CD4-positive, alpha-beta T cell (primary cell): Measurements from ENCODE around the gene GNAZ. TPM values are rescaled to one million over a fixed set of nuclear protein-coding genes. Genes with fewer than 3 reads are reported as not detected.

ENCODE experiments used
- ATAC-seq: fragments of 200-7000 bp; cut with Tn5 transposase; one replicate; pipeline ENCODE4 v1.10.0; 2022; ENCODE audit warnings: mild to moderate bottlenecking; ENCODE audit not compliant: poor library complexity
- CTCF ChIA-PET: fragments of 350-600 bp; sonication (Branson Sonifier 250); formaldehyde crosslinking; loops from one replicate; lab custom pipeline; 2021; ENCODE audit warnings: antibody characterized with exemption, inconsistent platforms; lab: Charles Lee
- POLR2A ChIA-PET: fragments of 350-600 bp; sonication (Branson Sonifier 250); formaldehyde crosslinking; loops from one replicate; lab custom pipeline; 2021; ENCODE audit warnings: antibody characterized with exemption, inconsistent platforms; lab: Charles Lee
- DNase-seq, 14 experiments: peaks; one replicate each; pipeline ENCODE4 v3.0.0-alpha.2; 2013 to 2020; ENCODE audit warnings: mixed read lengths in 2 of 14
- H3K27ac ChIP-seq, 2 donors: one replicate each; pipeline versions ENCODE4 v1.5.1 to v1.7.0; 2013; ENCODE audit warnings: low read length in 2 of 2, low read depth in 1 of 2, mild to moderate bottlenecking in 1 of 2
- H3K27me3 ChIP-seq, 2 experiments: 1 replicate in 1 of 2; 2 replicates in 1 of 2; pipeline versions ENCODE4 v1.6.1 to v1.7.0; 2013; ENCODE audit warnings: low read length in 2 of 2, control low read depth in 1 of 2, mild to moderate bottlenecking in 1 of 2, moderate library complexity in 1 of 2; ENCODE audit not compliant: insufficient read depth in 2 of 2, control insufficient read depth in 1 of 2
- H3K36me3 ChIP-seq: one replicate; pipeline ENCODE4 v1.6.1; 2013; ENCODE audit warnings: low read length, control low read depth; ENCODE audit not compliant: insufficient read depth
- H3K4me1 ChIP-seq: one replicate; pipeline ENCODE4 v1.6.1; 2013; ENCODE audit warnings: low read length, control low read depth; ENCODE audit not compliant: insufficient read depth
- H3K4me3 ChIP-seq: one replicate; pipeline ENCODE4 v1.5.1; 2013; ENCODE audit warnings: mild to moderate bottlenecking, low read length, moderate library complexity
- H3K9me3 ChIP-seq, 2 experiments: 1 replicate in 1 of 2; 2 replicates in 1 of 2; pipeline versions ENCODE4 v1.6.1 to v1.7.0; 2013; ENCODE audit warnings: low read length in 2 of 2, mild to moderate bottlenecking in 2 of 2, control low read depth in 1 of 2, moderate library complexity in 1 of 2; ENCODE audit not compliant: control insufficient read depth in 1 of 2, insufficient read depth in 1 of 2
- H3K27ac Mint-ChIP-seq: one replicate; pipeline ENCODE4 v1.8.0; 2020; ENCODE audit warnings: mixed read lengths
- H3K27me3 Mint-ChIP-seq: one replicate; pipeline ENCODE4 v1.8.0; 2021; ENCODE audit warnings: mixed read lengths
- H3K36me3 Mint-ChIP-seq: one replicate; pipeline ENCODE4 v1.8.0; 2021; ENCODE audit warnings: low read depth, mixed read lengths
- H3K4me1 Mint-ChIP-seq: one replicate; pipeline ENCODE4 v1.8.0; 2021; ENCODE audit warnings: low read depth, mixed read lengths
- H3K4me3 Mint-ChIP-seq: one replicate; pipeline ENCODE4 v1.8.0; 2020; ENCODE audit warnings: mild to moderate bottlenecking, mixed read lengths
- H3K9me3 Mint-ChIP-seq: one replicate; pipeline ENCODE4 v1.8.0; 2020; ENCODE audit warnings: mixed read lengths
- intact Hi-C, 2 experiments: fragments of 100-400 bp; cut with DNase I in 1 of 2; cut with micrococcal nuclease in 1 of 2; formaldehyde crosslinking; loops; one replicate each; pipeline versions ENCODE4 v1.15.1 to v1.9.0; 2023 to 2025; cut with DNase I, micrococcal nuclease
- total RNA-seq, 174 experiments: library from RNA in 2 of 174; stranded (reverse) in 2 of 174; gene quantifications; one replicate each; pipeline ENCODE4 v1.2.3 and lab custom pipeline; 2021 to 2026
- TF ChIP-seq, protein P1 (sequence below): fragments of 200-600 bp; IDR thresholded peaks from one replicate; pipeline ENCODE4 v1.8.0; 2022; ENCODE audit warnings: antibody characterized with exemption, mild to moderate bottlenecking

The GNAZ gene
- total RNA-seq, 2 experiments from 2014 or later: 0.20 to 0.38 TPM

DNA sequence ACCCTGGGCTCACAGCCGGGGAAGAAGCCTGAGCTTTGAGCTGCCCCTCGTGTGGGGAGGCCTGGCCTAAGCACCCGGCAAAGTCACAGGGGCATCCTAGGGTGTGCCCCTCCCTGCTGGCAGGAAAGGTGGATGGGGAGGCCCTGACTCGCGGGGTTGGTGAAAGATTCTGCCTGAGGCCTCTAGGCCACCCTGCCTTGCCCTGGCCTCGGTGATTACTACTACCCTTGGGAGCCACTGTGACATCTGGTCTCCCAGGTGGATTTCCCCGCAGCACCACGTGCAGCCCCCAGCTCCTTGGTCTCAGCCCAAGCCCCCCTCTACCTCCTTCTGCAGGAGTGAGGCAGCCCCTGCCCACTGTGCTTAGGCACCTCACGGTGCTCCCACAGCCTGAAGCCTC, 23.9 kb downstream of the GNAZ start:
- Mint-ChIP-seq H3K36me3 (no peaks in the 10 kb centered on the region), H3K4me3 (no peak overlapping the region), H3K27ac (no peak overlapping the region), H3K9me3 (no peaks in the 10 kb centered on the region), H3K27me3 (no peaks in the 10 kb centered on the region), H3K4me1 (no peaks in the 10 kb centered on the region)
- H3K27ac ChIP-seq: no peak overlapping the region
- no peak overlapping the region for H3K4me3 ChIP-seq
- intact Hi-C loops: no loop called here
- no peaks in the 10 kb centered on the region for H3K27me3 ChIP-seq
- TF ChIP-seq, protein P1, sequence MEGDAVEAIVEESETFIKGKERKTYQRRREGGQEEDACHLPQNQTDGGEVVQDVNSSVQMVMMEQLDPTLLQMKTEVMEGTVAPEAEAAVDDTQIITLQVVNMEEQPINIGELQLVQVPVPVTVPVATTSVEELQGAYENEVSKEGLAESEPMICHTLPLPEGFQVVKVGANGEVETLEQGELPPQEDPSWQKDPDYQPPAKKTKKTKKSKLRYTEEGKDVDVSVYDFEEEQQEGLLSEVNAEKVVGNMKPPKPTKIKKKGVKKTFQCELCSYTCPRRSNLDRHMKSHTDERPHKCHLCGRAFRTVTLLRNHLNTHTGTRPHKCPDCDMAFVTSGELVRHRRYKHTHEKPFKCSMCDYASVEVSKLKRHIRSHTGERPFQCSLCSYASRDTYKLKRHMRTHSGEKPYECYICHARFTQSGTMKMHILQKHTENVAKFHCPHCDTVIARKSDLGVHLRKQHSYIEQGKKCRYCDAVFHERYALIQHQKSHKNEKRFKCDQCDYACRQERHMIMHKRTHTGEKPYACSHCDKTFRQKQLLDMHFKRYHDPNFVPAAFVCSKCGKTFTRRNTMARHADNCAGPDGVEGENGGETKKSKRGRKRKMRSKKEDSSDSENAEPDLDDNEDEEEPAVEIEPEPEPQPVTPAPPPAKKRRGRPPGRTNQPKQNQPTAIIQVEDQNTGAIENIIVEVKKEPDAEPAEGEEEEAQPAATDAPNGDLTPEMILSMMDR: no peak
- H3K4me1 ChIP-seq: no peaks in the 10 kb centered on the region
- no peak for DNase-seq
- ATAC-seq: no peak
- POLR2A ChIA-PET: no interaction called here
- no peaks in the 10 kb centered on the region for H3K36me3 ChIP-seq
- H3K9me3 ChIP-seq: no peaks in the 10 kb centered on the region
- CTCF ChIA-PET: no interaction called here

DNA sequence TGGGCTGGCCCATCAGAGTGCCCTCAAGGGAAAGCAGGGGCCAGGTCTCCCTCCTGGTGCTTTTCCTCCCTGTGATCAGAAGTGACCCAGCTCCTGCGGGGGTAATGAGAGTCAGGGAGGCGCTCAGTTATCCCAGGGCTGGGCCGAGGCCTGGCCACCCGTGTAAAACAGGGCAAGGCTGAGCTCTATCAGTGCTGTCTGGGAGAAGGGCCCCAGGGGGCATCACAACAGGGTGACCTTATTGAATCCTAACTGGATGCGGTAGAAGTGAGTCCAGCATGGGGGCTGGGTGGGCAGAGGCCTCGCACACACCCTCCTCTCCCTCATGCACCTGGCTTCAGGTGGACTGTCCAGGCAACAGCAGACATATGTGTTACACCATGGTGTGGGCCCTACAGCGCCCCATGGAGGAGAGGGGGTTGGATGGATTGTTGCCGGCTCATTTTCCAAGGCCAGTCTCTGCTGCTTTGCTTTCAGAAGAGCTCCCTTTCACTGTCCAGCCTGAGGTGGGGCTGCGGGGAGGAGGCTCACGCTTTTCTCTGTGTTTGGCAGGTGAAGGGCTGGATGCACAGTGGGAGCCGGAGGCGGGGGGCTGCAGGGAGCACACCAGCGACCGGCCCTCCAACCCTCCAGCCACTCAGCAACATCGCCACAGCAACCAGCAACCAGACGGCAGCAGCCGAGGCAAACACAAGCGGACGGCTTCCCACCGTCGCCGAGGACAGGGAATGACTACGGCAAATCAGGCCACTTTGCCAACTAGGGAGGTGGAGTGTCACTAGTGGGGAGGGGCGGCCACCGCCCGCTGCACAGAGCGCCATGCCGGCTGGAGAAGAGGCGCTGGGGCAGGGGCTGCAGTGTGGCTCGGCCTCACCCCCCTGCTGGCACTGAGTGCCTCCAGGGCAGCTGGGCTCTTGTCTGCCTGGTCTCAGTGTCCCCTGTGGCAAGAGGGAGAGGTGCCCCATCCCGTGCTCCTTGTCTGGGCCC, 24.7 kb downstream of the GNAZ start:
- Histone ChIP-seq H3K4me3 (no peak overlapping the region), H3K27ac (no peak overlapping the region), H3K27me3 (no peaks in the 10 kb centered on the region), H3K36me3 (no peaks in the 10 kb centered on the region), H3K4me1 (no peaks in the 10 kb centered on the region), H3K9me3 (no peaks in the 10 kb centered on the region)
- ATAC-seq (no peak), DNase-seq (no peak)
- Mint-ChIP-seq H3K27ac (no peak overlapping the region), H3K9me3 (no peaks in the 10 kb centered on the region), H3K27me3 (no peaks in the 10 kb centered on the region), H3K36me3 (no peaks in the 10 kb centered on the region), H3K4me3 (no peak overlapping the region), H3K4me1 (no peaks in the 10 kb centered on the region)
- POLR2A ChIA-PET: no interaction called here
- CTCF ChIA-PET: no interaction called here
- intact Hi-C loops: no loop called here
- TF ChIP-seq, protein P1: no peak

DNA sequence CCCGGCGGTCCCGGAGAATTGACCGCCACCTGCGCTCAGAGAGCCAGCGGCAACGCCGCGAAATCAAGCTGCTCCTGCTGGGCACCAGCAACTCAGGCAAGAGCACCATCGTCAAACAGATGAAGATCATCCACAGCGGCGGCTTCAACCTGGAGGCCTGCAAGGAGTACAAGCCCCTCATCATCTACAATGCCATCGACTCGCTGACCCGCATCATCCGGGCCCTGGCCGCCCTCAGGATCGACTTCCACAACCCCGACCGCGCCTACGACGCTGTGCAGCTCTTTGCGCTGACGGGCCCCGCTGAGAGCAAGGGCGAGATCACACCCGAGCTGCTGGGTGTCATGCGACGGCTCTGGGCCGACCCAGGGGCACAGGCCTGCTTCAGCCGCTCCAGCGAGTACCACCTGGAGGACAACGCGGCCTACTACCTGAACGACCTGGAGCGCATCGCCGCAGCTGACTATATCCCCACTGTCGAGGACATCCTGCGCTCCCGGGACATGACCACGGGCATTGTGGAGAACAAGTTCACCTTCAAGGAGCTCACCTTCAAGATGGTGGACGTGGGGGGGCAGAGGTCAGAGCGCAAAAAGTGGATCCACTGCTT, 25.5 kb downstream of the GNAZ start:
- H3K4me3 Mint-ChIP-seq: no peak overlapping the region
- no peak overlapping the region for H3K27ac Mint-ChIP-seq
- no peaks in the 10 kb centered on the region for H3K4me1 ChIP-seq
- no peaks in the 10 kb centered on the region for H3K9me3 Mint-ChIP-seq
- TF ChIP-seq, protein P1: no peak
- no peak for DNase-seq
- H3K36me3 ChIP-seq: no peaks in the 10 kb centered on the region
- no peaks in the 10 kb centered on the region for H3K9me3 ChIP-seq
- no peaks in the 10 kb centered on the region for H3K27me3 ChIP-seq
- POLR2A ChIA-PET: no interaction called here
- H3K27ac ChIP-seq: no peak overlapping the region
- CTCF ChIA-PET: no interaction called here
- no peaks in the 10 kb centered on the region for H3K36me3 Mint-ChIP-seq
- no peak for ATAC-seq
- no peaks in the 10 kb centered on the region for H3K4me1 Mint-ChIP-seq
- H3K4me3 ChIP-seq: no peak overlapping the region
- intact Hi-C loops: no loop called here
- H3K27me3 Mint-ChIP-seq: no peaks in the 10 kb centered on the region
